Prostate gland (tissue), 2 donors: ENCODE results near the gene FCN3.

Experiments
- CTCF ChIP-seq, 4 experiments: fragments of 200-600 bp in 2 of 4; fragments of 450-650 bp in 2 of 4; sonication (generic) in 2 of 4; IDR thresholded peaks; 1 replicate in 3 of 4; 2 replicates in 1 of 4; pipeline ENCODE4 v1.5.1; 2016 to 2019; ENCODE audit warnings: antibody characterized with exemption in 4 of 4, mild to moderate bottlenecking in 2 of 4, moderate library complexity in 2 of 4
- POLR2A ChIP-seq: fragments of 450-650 bp; IDR thresholded peaks from one replicate; pipeline ENCODE4 v1.6.1; 2016; ENCODE audit warnings: antibody characterized with exemption, mild to moderate bottlenecking
- POLR2AphosphoS5 ChIP-seq: sonication (generic); formaldehyde crosslinking; IDR thresholded peaks from one replicate; pipeline ENCODE4 v1.6.1; 2017; ENCODE audit warnings: antibody characterized with exemption

DNA sequence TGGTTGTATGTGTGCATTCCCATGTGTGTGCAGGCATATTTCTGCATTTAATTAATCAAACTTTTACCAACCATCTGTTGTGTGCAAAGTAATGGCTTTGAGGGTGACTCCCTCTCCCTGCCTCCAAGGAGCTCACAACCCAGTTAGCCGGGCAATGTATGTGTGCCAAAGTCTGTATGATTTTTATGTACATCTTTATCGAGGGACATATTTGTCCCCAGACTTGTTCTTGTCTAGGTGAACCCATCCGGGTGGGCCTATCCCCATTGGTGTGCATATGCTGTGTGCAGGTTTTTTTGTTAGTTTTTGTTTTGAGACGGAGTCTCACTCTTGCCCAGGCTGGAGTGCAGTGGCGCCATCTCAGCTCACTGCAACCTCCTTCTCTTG, 31.0 kb downstream of the FCN3 start:
- no peak for TF ChIP-seq CTCF (IDR thresholded peaks at IDR 0.05)
- TF ChIP-seq POLR2A, result no peak
- TF ChIP-seq POLR2AphosphoS5, result no peak
